Vagina (tissue), 2 donors: ENCODE measurements around the gene FGF14. TPM values are rescaled to one million over a fixed set of nuclear protein-coding genes. Genes with fewer than 3 reads are reported as not detected.
"Not testable (repeated sequence)": the region's sequence is repeated elsewhere in the genome, so short reads cannot be mapped to it uniquely, and the experiment has no call there.

ENCODE experiments used
- DNase-seq, 2 donors: peaks; one replicate each; pipeline ENCODE4 v3.0.0-alpha.2; 2017; ENCODE audit errors: extremely low spot score in 2 of 2
- H3K27ac ChIP-seq: fragments of 200-600 bp; sonication (generic); one replicate; pipeline ENCODE4 v1.5.1; 2019
- H3K27me3 ChIP-seq: fragments of 200-600 bp; sonication (generic); one replicate; pipeline ENCODE4 v1.5.1; 2019
- H3K36me3 ChIP-seq, 2 donors: fragments of 200-600 bp; sonication (generic); one replicate each; pipeline ENCODE4 v1.5.1; 2017 to 2019
- H3K4me1 ChIP-seq: fragments of 200-600 bp; sonication (generic); one replicate; pipeline ENCODE4 v1.5.1; 2019
- H3K4me3 ChIP-seq, 2 donors: fragments of 200-600 bp; sonication (generic); 1 replicate in 1 of 2; 2 replicates in 1 of 2; pipeline ENCODE4 v1.5.1; 2016 to 2019
- H3K9me3 ChIP-seq: fragments of 200-600 bp; sonication (generic); one replicate; pipeline ENCODE4 v1.5.1; 2019
- POLR2A ChIP-seq, 2 donors: fragments of 450-650 bp; IDR thresholded peaks; one replicate each; pipeline ENCODE4 v1.6.1; 2017; ENCODE audit warnings: antibody characterized with exemption in 2 of 2, mild to moderate bottlenecking in 2 of 2, moderate library complexity in 2 of 2
- POLR2AphosphoS5 ChIP-seq, 2 donors: sonication (generic); formaldehyde crosslinking; IDR thresholded peaks; one replicate each; pipeline ENCODE4 v1.9.0; 2017; ENCODE audit warnings: antibody characterized with exemption in 2 of 2, mild to moderate bottlenecking in 2 of 2, low read depth in 1 of 2; ENCODE audit not compliant: insufficient read depth in 1 of 2
- intact Hi-C: fragments of 100-400 bp; cut with DNase I; formaldehyde crosslinking; loops from one replicate; pipeline ENCODE4 v1.15.1; 2023
- total RNA-seq: library from RNA; depleted of rRNA; stranded (reverse); fragments of >200 nt; gene quantifications from one replicate; pipeline ENCODE4 v1.2.3, GENCODE V29; 2016
- TF ChIP-seq, protein P1 (sequence below), 3 experiments: fragments of 450-650 bp in 2 of 3; fragments of 200-600 bp in 1 of 3; sonication (generic) in 1 of 3; IDR thresholded peaks; one replicate each; pipeline ENCODE4 v1.5.1; 2017 to 2019; ENCODE audit warnings: antibody characterized with exemption in 3 of 3, mild to moderate bottlenecking in 2 of 3, moderate library complexity in 2 of 3

FGF14 gene
- total RNA-seq, 1 donor from 2014 or later, result 3.4 TPM

DNA sequence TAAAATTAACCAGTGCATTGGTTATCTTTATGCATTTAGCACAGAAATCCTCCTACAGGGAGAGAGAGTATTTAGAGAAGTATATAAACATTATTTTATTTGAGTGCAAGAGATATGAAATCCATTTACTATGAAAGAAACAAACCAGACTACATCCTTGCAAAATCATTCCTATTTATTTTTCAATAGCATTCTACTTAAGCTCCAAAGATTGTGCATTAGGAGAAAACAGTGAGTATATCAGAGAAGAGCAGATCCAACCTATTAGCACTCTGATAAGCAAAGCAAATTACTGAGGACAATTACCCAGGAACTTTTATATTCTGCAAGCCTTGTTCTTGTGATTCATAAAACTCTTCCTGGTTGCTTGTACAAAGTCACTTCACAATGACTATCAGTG lies 256.1 kb downstream of the FGF14 start:
- Histone ChIP-seq H3K27ac (no peak overlapping the region), H3K27me3 (no peaks in the 10 kb centered on the region), H3K36me3 (no peaks in the 10 kb centered on the region), H3K4me1 (no peaks in the 10 kb centered on the region), H3K9me3 (no peaks in the 10 kb centered on the region), H3K4me3 (no peak overlapping the region)
- intact Hi-C loops, result no loop called here
- TF ChIP-seq POLR2AphosphoS5 (IDR thresholded peaks at IDR 0.05; ENCODE audit: insufficient read depth in 1 of 2, low read depth in 1 of 2), result no peak
- DNase-seq, result no peak

DNA sequence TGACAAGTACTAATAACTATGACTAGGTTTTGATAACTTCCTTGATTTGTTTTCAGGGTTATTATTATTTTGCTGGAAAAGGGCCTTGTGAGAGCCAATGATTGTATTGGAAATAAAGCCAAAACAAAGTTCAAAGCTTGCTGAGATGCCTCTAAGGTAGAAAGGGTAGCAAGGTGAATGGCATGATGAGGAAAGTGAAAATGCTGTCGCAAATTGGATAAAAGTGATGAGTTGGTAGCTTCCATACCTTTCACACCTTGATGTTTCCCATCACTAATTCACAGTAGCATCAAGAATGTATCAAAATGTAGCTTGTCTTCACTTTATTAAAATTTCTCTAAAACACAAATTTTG lies 259.4 kb downstream of the FGF14 start:
- Histone ChIP-seq H3K36me3 (no peaks in the 10 kb centered on the region), H3K9me3 (no peaks in the 10 kb centered on the region), H3K4me3 (no peak overlapping the region), H3K27ac (no peak overlapping the region), H3K4me1 (no peaks in the 10 kb centered on the region), H3K27me3 (no peaks in the 10 kb centered on the region)
- intact Hi-C loops, result no loop called here
- DNase-seq, result no peak
- TF ChIP-seq, protein P1, sequence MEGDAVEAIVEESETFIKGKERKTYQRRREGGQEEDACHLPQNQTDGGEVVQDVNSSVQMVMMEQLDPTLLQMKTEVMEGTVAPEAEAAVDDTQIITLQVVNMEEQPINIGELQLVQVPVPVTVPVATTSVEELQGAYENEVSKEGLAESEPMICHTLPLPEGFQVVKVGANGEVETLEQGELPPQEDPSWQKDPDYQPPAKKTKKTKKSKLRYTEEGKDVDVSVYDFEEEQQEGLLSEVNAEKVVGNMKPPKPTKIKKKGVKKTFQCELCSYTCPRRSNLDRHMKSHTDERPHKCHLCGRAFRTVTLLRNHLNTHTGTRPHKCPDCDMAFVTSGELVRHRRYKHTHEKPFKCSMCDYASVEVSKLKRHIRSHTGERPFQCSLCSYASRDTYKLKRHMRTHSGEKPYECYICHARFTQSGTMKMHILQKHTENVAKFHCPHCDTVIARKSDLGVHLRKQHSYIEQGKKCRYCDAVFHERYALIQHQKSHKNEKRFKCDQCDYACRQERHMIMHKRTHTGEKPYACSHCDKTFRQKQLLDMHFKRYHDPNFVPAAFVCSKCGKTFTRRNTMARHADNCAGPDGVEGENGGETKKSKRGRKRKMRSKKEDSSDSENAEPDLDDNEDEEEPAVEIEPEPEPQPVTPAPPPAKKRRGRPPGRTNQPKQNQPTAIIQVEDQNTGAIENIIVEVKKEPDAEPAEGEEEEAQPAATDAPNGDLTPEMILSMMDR (IDR thresholded peaks at IDR 0.05), result no peak
- TF ChIP-seq POLR2A (IDR thresholded peaks at IDR 0.05) (no peak), POLR2AphosphoS5 (IDR thresholded peaks at IDR 0.05; ENCODE audit: insufficient read depth in 1 of 2, low read depth in 1 of 2) (no peak)

DNA sequence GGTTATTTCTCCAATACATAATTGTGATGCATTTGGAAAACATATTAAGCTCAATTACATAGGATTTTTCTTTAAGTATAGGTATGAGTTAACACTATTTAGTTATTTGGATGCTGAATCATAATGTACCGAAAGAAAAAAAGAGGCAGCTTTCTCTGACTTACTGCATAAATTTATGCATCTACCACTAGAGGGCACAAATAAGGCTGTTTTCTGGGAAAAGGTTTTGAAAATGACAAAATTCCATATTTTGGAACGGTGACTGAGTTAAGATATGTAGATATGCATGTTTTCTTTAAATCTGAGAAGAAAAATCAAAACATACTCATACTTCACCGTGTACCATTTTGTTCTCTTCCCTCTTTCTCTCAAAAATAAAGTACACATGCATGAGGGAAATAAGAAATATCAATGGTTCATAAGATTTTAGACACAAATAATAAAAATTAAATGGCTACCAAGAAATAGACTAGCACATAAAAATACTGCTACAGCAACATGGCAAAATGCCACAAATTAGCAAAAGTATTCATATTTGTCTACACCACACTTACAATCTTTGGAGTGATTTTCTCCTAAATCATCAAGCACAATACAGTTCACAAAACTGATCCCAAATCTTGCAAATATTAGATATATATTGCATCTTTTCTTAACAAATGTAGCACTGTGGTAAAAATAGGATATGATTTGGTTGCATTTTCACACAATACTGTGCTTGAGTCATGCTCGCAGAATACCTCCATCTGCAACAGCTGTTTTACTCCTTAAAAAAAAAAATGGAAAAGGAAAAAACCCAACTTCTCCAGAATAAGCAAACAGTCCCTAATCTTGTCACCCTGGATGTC lies 260.0 kb downstream of the FGF14 start:
- DNase-seq, result no peak
- TF ChIP-seq POLR2A (IDR thresholded peaks at IDR 0.05), result no peak
- TF ChIP-seq, protein P1 (IDR thresholded peaks at IDR 0.05), result peak in 2 of 3 experiments; percentile 38 to 49
- Histone ChIP-seq H3K4me3 (no peak overlapping the region), H3K27me3 (no peaks in the 10 kb centered on the region), H3K27ac (no peak overlapping the region), H3K4me1 (no peaks in the 10 kb centered on the region), H3K36me3 (no peaks in the 10 kb centered on the region), H3K9me3 (no peaks in the 10 kb centered on the region)
- intact Hi-C loops, result no loop called here

DNA sequence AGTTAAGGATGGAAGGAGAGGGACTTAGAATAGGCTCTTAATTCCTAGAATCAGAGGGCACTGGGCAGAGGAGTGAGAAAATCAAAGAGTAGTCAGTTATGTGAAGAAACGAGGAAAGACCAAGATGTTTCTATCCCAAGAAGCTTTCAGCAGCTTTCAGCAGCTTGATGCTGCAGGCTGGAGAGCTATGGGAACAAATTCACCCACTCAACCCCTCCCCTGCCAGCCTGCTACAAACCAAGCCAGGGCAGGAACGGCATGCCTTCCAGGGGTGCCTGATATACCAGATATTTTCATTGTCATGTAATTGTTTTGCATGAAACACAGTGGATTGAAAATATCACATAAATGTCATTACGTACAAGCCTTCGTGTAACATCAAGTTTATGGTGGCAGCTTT lies 262.2 kb downstream of the FGF14 start:
- H3K9me3 ChIP-seq, result no peaks in the 10 kb centered on the region
- TF ChIP-seq POLR2A (IDR thresholded peaks at IDR 0.05) (no peak), POLR2AphosphoS5 (IDR thresholded peaks at IDR 0.05; ENCODE audit: insufficient read depth in 1 of 2, low read depth in 1 of 2) (no peak)
- TF ChIP-seq, protein P1 (IDR thresholded peaks at IDR 0.05), result no peak
- no peaks in the 10 kb centered on the region for H3K27me3 ChIP-seq
- H3K27ac ChIP-seq, result no peak overlapping the region
- no peaks in the 10 kb centered on the region for H3K4me1 ChIP-seq
- intact Hi-C loops, result no loop called here
- no peak overlapping the region for H3K4me3 ChIP-seq
- no peak for DNase-seq
- H3K36me3 ChIP-seq, result no peaks in the 10 kb centered on the region

DNA sequence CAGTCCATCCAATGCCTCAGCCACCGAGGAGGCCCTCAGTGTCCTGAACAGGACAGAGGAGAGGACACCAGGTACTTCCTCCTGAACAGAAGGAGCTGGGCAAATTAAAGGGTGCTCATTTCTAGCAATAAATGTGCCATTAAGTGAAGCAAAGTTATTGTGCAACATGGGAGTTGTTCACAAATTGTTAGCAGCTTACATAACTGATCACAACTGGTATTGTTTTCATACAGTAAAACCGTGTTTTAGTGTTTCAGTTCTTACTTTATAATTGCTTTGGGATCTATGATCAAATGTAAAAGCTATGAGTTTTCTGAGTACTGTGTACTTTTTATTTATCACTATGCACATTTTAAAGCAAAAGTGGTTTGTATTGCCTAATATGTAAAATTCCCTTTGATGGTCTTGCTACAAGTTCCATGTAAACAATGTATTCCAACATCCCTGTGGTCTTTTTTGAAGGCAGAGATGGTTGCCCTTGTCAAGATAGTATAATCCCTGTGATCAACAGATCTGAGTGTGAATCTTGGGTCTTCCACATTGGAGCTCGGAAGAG lies 263.1 kb downstream of the FGF14 start:
- no peaks in the 10 kb centered on the region for H3K36me3 ChIP-seq
- no peaks in the 10 kb centered on the region for H3K9me3 ChIP-seq
- no peak for TF ChIP-seq POLR2AphosphoS5 (IDR thresholded peaks at IDR 0.05; ENCODE audit: insufficient read depth in 1 of 2, low read depth in 1 of 2)
- no peak for TF ChIP-seq POLR2A (IDR thresholded peaks at IDR 0.05)
- TF ChIP-seq, protein P1 (IDR thresholded peaks at IDR 0.05), result no peak
- DNase-seq, result no peak
- H3K27ac ChIP-seq, result no peak overlapping the region
- H3K27me3 ChIP-seq, result no peaks in the 10 kb centered on the region
- no peaks in the 10 kb centered on the region for H3K4me1 ChIP-seq
- intact Hi-C loops, result no loop called here
- no peak overlapping the region for H3K4me3 ChIP-seq

DNA sequence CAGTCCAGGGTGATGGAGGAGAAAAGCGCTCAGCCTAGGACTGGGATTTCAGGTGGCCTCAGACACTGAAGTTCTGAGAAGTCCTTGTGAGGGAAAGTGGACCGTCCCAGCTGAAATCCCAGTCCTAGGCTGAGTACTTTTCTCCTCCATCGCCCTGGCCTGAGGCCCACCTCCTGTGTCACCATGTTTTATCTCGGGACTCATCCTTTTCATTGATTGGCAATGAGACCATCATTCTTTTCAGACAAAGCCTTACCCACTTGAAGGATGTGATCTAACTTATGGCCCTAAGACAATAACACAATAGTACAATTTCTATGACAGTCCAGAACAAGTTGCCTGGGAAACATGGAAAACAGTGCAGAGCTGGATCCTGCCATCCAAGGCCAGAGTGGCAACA lies 263.9 kb downstream of the FGF14 start:
- intact Hi-C loops, H3K4me3 ChIP-seq: not testable (repeated sequence)

More for the DNA sequence above, 263.9 kb downstream of the FGF14 start:
- H3K36me3 ChIP-seq, DNase-seq, H3K27ac ChIP-seq, H3K27me3 ChIP-seq, H3K4me1 ChIP-seq, H3K9me3 ChIP-seq: not testable (repeated sequence)
